Karpas-422 (cell line): Measurements from ENCODE around the gene WWC2. TPM values are rescaled to one million over a fixed set of nuclear protein-coding genes. Genes with fewer than 3 reads are reported as not detected.

Experiments
- DNase-seq: peaks from one replicate; pipeline ENCODE4 v3.0.0-alpha.2; 2015
- H2AFZ ChIP-seq: fragments of 200-600 bp; sonication (generic); 2 replicates; pipeline ENCODE4 v1.6.1; 2014; ENCODE audit warnings: antibody characterized with exemption, low read length, mixed read lengths
- H3K27ac ChIP-seq: fragments of 200-600 bp; sonication (generic); 2 replicates; pipeline ENCODE4 v1.5.1; 2014; ENCODE audit warnings: mild to moderate bottlenecking, low read length, moderate library complexity
- H3K27me3 ChIP-seq: fragments of 200-600 bp; sonication (generic); 2 replicates; pipeline ENCODE4 v1.6.1; 2014; ENCODE audit warnings: low read length, mixed read lengths
- H3K36me3 ChIP-seq: fragments of 200-600 bp; sonication (generic); 2 replicates; pipeline ENCODE4 v1.6.1; 2014; ENCODE audit warnings: low read length, mixed read lengths; ENCODE audit not compliant: insufficient read depth
- H3K4me1 ChIP-seq: fragments of 200-600 bp; sonication (generic); 2 replicates; pipeline ENCODE4 v1.6.1; 2014; ENCODE audit warnings: mild to moderate bottlenecking, low read length, mixed read lengths
- H3K4me2 ChIP-seq: fragments of 200-600 bp; sonication (generic); 2 replicates; pipeline ENCODE4 v1.6.1; 2014; ENCODE audit warnings: low read length, low read depth, mild to moderate bottlenecking; ENCODE audit not compliant: poor library complexity, severe bottlenecking
- H3K4me3 ChIP-seq: fragments of 200-600 bp; sonication (generic); 2 replicates; pipeline ENCODE4 v1.5.1; 2014; ENCODE audit warnings: mild to moderate bottlenecking, antibody characterized with exemption, low read length, mixed read lengths
- H3K79me2 ChIP-seq: fragments of 200-600 bp; sonication (generic); 2 replicates; pipeline ENCODE4 v1.6.1; 2014; ENCODE audit warnings: mild to moderate bottlenecking, low read length, mixed read lengths
- H3K9ac ChIP-seq: fragments of 200-600 bp; sonication (generic); 2 replicates; pipeline ENCODE4 v1.6.0; 2014; ENCODE audit warnings: low read length
- H3K9me2 ChIP-seq: fragments of 200-600 bp; sonication (generic), shearing (Covaris generic); replicated peaks from 2 replicates; pipeline ENCODE4 v1.6.0; 2014; ENCODE audit warnings: mild to moderate bottlenecking, low read length, moderate library complexity; ENCODE audit not compliant: insufficient read depth
- H3K9me3 ChIP-seq: fragments of 300-700, 200-600 bp; sonication (generic); 2 replicates; pipeline ENCODE4 v1.6.1; 2014; ENCODE audit warnings: low read length, mixed read lengths
- H4K20me1 ChIP-seq: fragments of 200-600 bp; sonication (generic); 2 replicates; pipeline ENCODE4 v1.6.1; 2014; ENCODE audit warnings: mild to moderate bottlenecking, antibody characterized with exemption, low read length, low read depth; ENCODE audit not compliant: insufficient read depth
- total RNA-seq: library from RNA; depleted of rRNA; stranded (reverse); fragments of >200 nt; shearing (Covaris generic); gene quantifications from 2 replicates; pipeline ENCODE4 v1.2.3, GENCODE V29; 2014; ENCODE audit warnings: low replicate concordance

The WWC2 gene
- total RNA-seq, 1 experiment from 2014 or later: not detected

- Histone ChIP-seq H3K27me3 (no peaks in the 10 kb centered on the region), H3K9me3 (no peaks in the 10 kb centered on the region), H3K27ac (no peak overlapping the region), H3K79me2 (no peaks in the 10 kb centered on the region), H3K9me2 (no peaks in the 10 kb centered on the region), H3K9ac (no peak overlapping the region), H2AFZ (no peak overlapping the region), H3K4me3 (no peak overlapping the region), H3K4me2 (no peak overlapping the region), H4K20me1 (no peaks in the 10 kb centered on the region), H3K4me1 (no peaks in the 10 kb centered on the region), H3K36me3 (no peaks in the 10 kb centered on the region)
- DNase-seq: no peak
Measured at GRCh38 chr4:183163135-183163534, 64.1 kb downstream of the WWC2 start.

- Histone ChIP-seq H2AFZ (no peak overlapping the region), H3K9me2 (no peaks in the 10 kb centered on the region), H3K27ac (no peak overlapping the region), H3K27me3 (no peaks in the 10 kb centered on the region), H3K9ac (no peak overlapping the region), H3K4me1 (no peaks in the 10 kb centered on the region), H3K36me3 (no peaks in the 10 kb centered on the region), H3K4me3 (no peak overlapping the region), H4K20me1 (no peaks in the 10 kb centered on the region), H3K9me3 (no peaks in the 10 kb centered on the region), H3K4me2 (no peak overlapping the region), H3K79me2 (no peaks in the 10 kb centered on the region)
- no peak for DNase-seq
Measured at GRCh38 chr4:183164963-183165362, 65.9 kb downstream of the WWC2 start.

- H3K4me3 ChIP-seq: no peak overlapping the region
- H3K9me3 ChIP-seq: no peaks in the 10 kb centered on the region
- H3K4me1 ChIP-seq: no peaks in the 10 kb centered on the region
- H3K27ac ChIP-seq: no peak overlapping the region
- DNase-seq: no peak
- no peak overlapping the region for H3K9ac ChIP-seq
- H3K4me2 ChIP-seq: no peak overlapping the region
- no peaks in the 10 kb centered on the region for H4K20me1 ChIP-seq
- H3K36me3 ChIP-seq: no peaks in the 10 kb centered on the region
- no peak overlapping the region for H2AFZ ChIP-seq
- no peaks in the 10 kb centered on the region for H3K27me3 ChIP-seq
- no peaks in the 10 kb centered on the region for H3K79me2 ChIP-seq
- H3K9me2 ChIP-seq: no peaks in the 10 kb centered on the region
Measured at GRCh38 chr4:183165376-183165775, 66.3 kb downstream of the WWC2 start.

GRCh38 chr4:183170894-183171293 is 71.8 kb downstream of the WWC2 start:
- Histone ChIP-seq H3K9me2 (no peaks in the 10 kb centered on the region), H3K9ac (no peak overlapping the region), H2AFZ (no peak overlapping the region), H4K20me1 (no peaks in the 10 kb centered on the region), H3K36me3 (no peaks in the 10 kb centered on the region), H3K4me2 (no peak overlapping the region), H3K27ac (no peak overlapping the region), H3K4me1 (no peaks in the 10 kb centered on the region), H3K27me3 (no peaks in the 10 kb centered on the region), H3K4me3 (no peak overlapping the region), H3K9me3 (no peaks in the 10 kb centered on the region), H3K79me2 (no peaks in the 10 kb centered on the region)
- DNase-seq: no peak

GRCh38 chr4:183171484-183172267 is 72.6 kb downstream of the WWC2 start:
- Histone ChIP-seq H3K79me2 (no peaks in the 10 kb centered on the region), H3K9me3 (no peaks in the 10 kb centered on the region), H3K27ac (no peak overlapping the region), H3K9ac (no peak overlapping the region), H3K4me1 (no peaks in the 10 kb centered on the region), H3K9me2 (no peaks in the 10 kb centered on the region), H4K20me1 (no peaks in the 10 kb centered on the region), H3K4me2 (no peak overlapping the region), H3K27me3 (no peaks in the 10 kb centered on the region), H3K4me3 (no peak overlapping the region), H2AFZ (no peak overlapping the region), H3K36me3 (no peaks in the 10 kb centered on the region)
- DNase-seq: no peak

- Histone ChIP-seq H3K79me2 (no peaks in the 10 kb centered on the region), H4K20me1 (no peaks in the 10 kb centered on the region), H2AFZ (no peak overlapping the region)
Measured at GRCh38 chr4:183172881-183173280, 73.8 kb downstream of the WWC2 start.

GRCh38 chr4:183173580-183174526 is 74.8 kb downstream of the WWC2 start:
- Histone ChIP-seq H3K27me3 (no peaks in the 10 kb centered on the region), H3K4me2 (no peak overlapping the region), H3K9ac (no peak overlapping the region), H3K79me2 (no peaks in the 10 kb centered on the region), H3K36me3 (no peaks in the 10 kb centered on the region), H4K20me1 (no peaks in the 10 kb centered on the region), H3K9me2 (no peaks in the 10 kb centered on the region), H3K4me3 (no peak overlapping the region), H3K27ac (no peak overlapping the region), H2AFZ (no peak overlapping the region), H3K9me3 (no peaks in the 10 kb centered on the region), H3K4me1 (no peaks in the 10 kb centered on the region)
- no peak for DNase-seq

More at GRCh38 chr4:183172881-183173280, 73.8 kb downstream of the WWC2 start:
- no peaks in the 10 kb centered on the region for H3K9me2 ChIP-seq
- H3K27ac ChIP-seq: no peak overlapping the region
- H3K36me3 ChIP-seq: no peaks in the 10 kb centered on the region
- H3K27me3 ChIP-seq: no peaks in the 10 kb centered on the region
- no peak overlapping the region for H3K4me3 ChIP-seq
- H3K4me2 ChIP-seq: no peak overlapping the region
- H3K4me1 ChIP-seq: no peaks in the 10 kb centered on the region
- no peak overlapping the region for H3K9ac ChIP-seq
- no peaks in the 10 kb centered on the region for H3K9me3 ChIP-seq
- no peak for DNase-seq

- Histone ChIP-seq H3K4me3 (no peak overlapping the region), H3K79me2 (no peaks in the 10 kb centered on the region), H3K9me2 (no peaks in the 10 kb centered on the region), H3K4me2 (no peak overlapping the region), H3K9me3 (no peaks in the 10 kb centered on the region), H3K27ac (no peak overlapping the region), H3K36me3 (no peaks in the 10 kb centered on the region), H3K27me3 (no peaks in the 10 kb centered on the region), H3K4me1 (no peaks in the 10 kb centered on the region), H2AFZ (no peak overlapping the region), H4K20me1 (no peaks in the 10 kb centered on the region), H3K9ac (no peak overlapping the region)
- DNase-seq: no peak
Measured at GRCh38 chr4:183175631-183176232, 76.7 kb downstream of the WWC2 start.
